HEK293 (cell line): ENCODE data around the gene C1orf35.

Experiments
- EGR2 ChIP-seq: fragments of 450-650 bp; formaldehyde crosslinking; IDR thresholded peaks from 2 replicates; pipeline ENCODE4 v1.5.1; 2016; ENCODE audit warnings: low read depth, missing biosample characterization, missing genetic modification characterization
- GLIS1 ChIP-seq: fragments of 450-650 bp; formaldehyde crosslinking; IDR thresholded peaks from 2 replicates; pipeline ENCODE4 v1.5.1; 2016; ENCODE audit warnings: missing biosample characterization, missing genetic modification characterization
- PRDM1 ChIP-seq: fragments of 450-650 bp; formaldehyde crosslinking; IDR thresholded peaks from 2 replicates; pipeline ENCODE4; 2016; ENCODE audit warnings: missing biosample characterization, missing genetic modification characterization
- PRDM10 ChIP-seq: fragments of 450-650 bp; formaldehyde crosslinking; IDR thresholded peaks from 2 replicates; pipeline ENCODE4 v1.5.1; 2016; ENCODE audit warnings: missing biosample characterization, missing genetic modification characterization
- RBAK ChIP-seq: fragments of 450-650 bp; formaldehyde crosslinking; IDR thresholded peaks from 2 replicates; pipeline ENCODE4 v1.5.1; 2016; ENCODE audit warnings: missing biosample characterization, missing genetic modification characterization
- TRIM28 ChIP-seq: IDR thresholded peaks from 2 replicates; pipeline ENCODE4 v1.6.1; 2011; ENCODE audit warnings: low read length, control low read depth, borderline replicate concordance
- YY1 ChIP-seq: fragments of 450-650 bp; formaldehyde crosslinking; IDR thresholded peaks from 2 replicates; pipeline ENCODE4 v1.5.1; 2018; ENCODE audit warnings: missing biosample characterization, missing genetic modification characterization
- YY2 ChIP-seq: fragments of 450-650 bp; formaldehyde crosslinking; IDR thresholded peaks from 2 replicates; pipeline ENCODE4 v1.5.1; 2016; ENCODE audit warnings: missing biosample characterization, missing genetic modification characterization
- ZBTB48 ChIP-seq: fragments of 450-650 bp; formaldehyde crosslinking; IDR thresholded peaks from 2 replicates; pipeline ENCODE4 v1.5.1; 2016; ENCODE audit warnings: missing biosample characterization, missing genetic modification characterization
- ZBTB7A ChIP-seq: fragments of 450-650 bp; formaldehyde crosslinking; IDR thresholded peaks from 2 replicates; pipeline ENCODE4 v1.5.1; 2016; ENCODE audit warnings: low read depth, missing biosample characterization, missing genetic modification characterization
- ZBTB8A ChIP-seq: fragments of 450-650 bp; formaldehyde crosslinking; IDR thresholded peaks from 2 replicates; pipeline ENCODE4 v1.5.1; 2016; ENCODE audit warnings: missing biosample characterization, missing genetic modification characterization
- ZNF140 ChIP-seq: fragments of 450-650 bp; formaldehyde crosslinking; IDR thresholded peaks from 2 replicates; pipeline ENCODE4 v1.5.1; 2016; ENCODE audit warnings: missing biosample characterization, missing genetic modification characterization
- ZNF155 ChIP-seq: fragments of 450-650 bp; formaldehyde crosslinking; IDR thresholded peaks from 2 replicates; pipeline ENCODE4 v1.5.1; 2016; ENCODE audit warnings: missing biosample characterization, missing genetic modification characterization
- ZNF157 ChIP-seq: fragments of 450-650 bp; formaldehyde crosslinking; IDR thresholded peaks from 2 replicates; pipeline ENCODE4 v1.5.1; 2016; ENCODE audit warnings: missing biosample characterization, missing genetic modification characterization
- ZNF169 ChIP-seq: fragments of 450-650 bp; formaldehyde crosslinking; IDR thresholded peaks from 2 replicates; pipeline ENCODE4 v1.5.1; 2016; ENCODE audit warnings: missing biosample characterization, missing genetic modification characterization
- ZNF221 ChIP-seq: fragments of 450-650 bp; formaldehyde crosslinking; IDR thresholded peaks from 2 replicates; pipeline ENCODE4 v1.5.1; 2017; ENCODE audit warnings: missing biosample characterization, missing genetic modification characterization, borderline replicate concordance
- ZNF239 ChIP-seq: fragments of 450-650 bp; formaldehyde crosslinking; IDR thresholded peaks from 2 replicates; pipeline ENCODE4 v1.5.1; 2016; ENCODE audit warnings: missing biosample characterization, missing genetic modification characterization
- ZNF24 ChIP-seq: fragments of 450-650 bp; formaldehyde crosslinking; IDR thresholded peaks from 2 replicates; pipeline ENCODE4 v1.5.1; 2016; ENCODE audit warnings: missing biosample characterization, missing genetic modification characterization
- ZNF26 ChIP-seq: fragments of 450-650 bp; formaldehyde crosslinking; IDR thresholded peaks from 2 replicates; pipeline ENCODE4 v1.5.1; 2016; ENCODE audit warnings: missing biosample characterization, missing genetic modification characterization
- ZNF600 ChIP-seq: fragments of 450-650 bp; formaldehyde crosslinking; IDR thresholded peaks from 2 replicates; pipeline ENCODE4 v1.5.1; 2016; ENCODE audit warnings: missing biosample characterization, missing genetic modification characterization
- ZNF629 ChIP-seq: fragments of 450-650 bp; formaldehyde crosslinking; IDR thresholded peaks from 2 replicates; pipeline ENCODE4 v1.5.1; 2017; ENCODE audit warnings: missing biosample characterization, missing genetic modification characterization
- ZNF747 ChIP-seq: fragments of 450-650 bp; formaldehyde crosslinking; IDR thresholded peaks from 2 replicates; pipeline ENCODE4 v1.5.1; 2016; ENCODE audit warnings: missing biosample characterization, missing genetic modification characterization
- TF ChIP-seq, protein P1 (sequence below): fragments of 450-650 bp; IDR thresholded peaks from 2 replicates; pipeline ENCODE4 v1.5.1; 2018; ENCODE audit warnings: missing biosample characterization, mild to moderate bottlenecking, missing genetic modification characterization
- TF ChIP-seq, protein P2 (sequence below): fragments of 450-650 bp; formaldehyde crosslinking; IDR thresholded peaks from 2 replicates; pipeline ENCODE4 v1.5.1; 2016; ENCODE audit warnings: missing biosample characterization, missing genetic modification characterization
- TF ChIP-seq, protein P3 (sequence below): fragments of 450-650 bp; formaldehyde crosslinking; IDR thresholded peaks from 2 replicates; pipeline ENCODE4 v1.5.1; 2016; ENCODE audit warnings: missing biosample characterization, missing genetic modification characterization
- TF ChIP-seq, protein P4 (sequence below): fragments of 450-650 bp; formaldehyde crosslinking; IDR thresholded peaks from 2 replicates; pipeline ENCODE4; 2016; ENCODE audit warnings: missing biosample characterization, missing genetic modification characterization

C1orf35 gene

DNA sequence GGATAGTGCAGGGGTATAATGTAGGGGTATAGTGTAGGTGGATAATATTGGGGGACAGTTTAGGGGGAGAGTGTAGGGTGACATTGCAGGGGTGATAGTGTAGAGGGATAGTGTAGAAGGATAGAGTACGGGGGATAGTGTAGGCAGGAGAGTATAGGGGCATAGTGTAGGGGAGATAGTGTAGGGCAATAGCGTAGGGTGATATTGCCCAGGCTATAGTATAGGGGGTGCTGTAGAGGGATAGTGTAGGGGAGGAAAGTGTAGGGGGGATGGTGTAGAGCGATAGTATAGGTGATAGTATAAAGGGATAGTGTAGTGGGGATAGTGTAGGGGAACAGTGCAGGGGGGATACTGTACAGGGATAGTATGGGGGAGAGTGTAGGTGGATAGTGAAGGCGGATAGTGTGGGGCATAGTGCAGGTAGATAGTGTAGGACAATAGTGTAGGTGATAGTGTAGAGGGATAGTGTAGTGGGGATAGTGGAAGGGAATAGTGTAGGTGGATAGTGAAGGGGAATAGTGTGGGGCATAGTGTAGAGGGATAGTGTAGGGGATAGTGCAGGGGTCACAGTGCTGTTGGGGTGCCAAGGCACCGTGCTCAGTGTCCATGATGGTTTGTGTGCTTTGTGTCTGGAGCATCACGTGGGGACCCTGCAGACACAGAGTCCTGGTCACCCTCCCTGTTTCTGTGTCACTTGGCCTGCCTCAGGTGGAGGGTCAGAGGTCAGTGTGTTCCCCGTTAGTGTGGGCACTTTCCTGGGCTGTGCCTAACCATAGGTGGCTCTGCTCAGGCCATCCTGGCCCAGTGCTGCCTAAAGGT, 31.1 kb downstream of the C1orf35 start (continued):
- TF ChIP-seq ZNF155 (tag by site-specific recombination) (no peak), ZNF600 (peak; percentile 67), ZNF169 (tag by site-specific recombination) (no peak), YY2 (tag by site-specific recombination) (no peak), ZBTB8A (tag by site-specific recombination) (no peak), TRIM28 (no peak), RBAK (tag by site-specific recombination) (no peak), ZNF239 (tag by site-specific recombination) (peak; percentile 71; the same call in 1 of the 2 replicates), ZNF221 (tag by site-specific recombination) (no peak), ZNF747 (tag by site-specific recombination) (0 out of 2 replicates have a peak, but pooled peaks have one; percentile 61), ZNF157 (tag by site-specific recombination) (peak; percentile 9; the same call in 1 of the 2 replicates), PRDM10 (tag by site-specific recombination) (peak; percentile 86), EGR2 (tag by site-specific recombination) (peak; percentile 98), GLIS1 (tag by site-specific recombination) (no peak), ZNF140 (tag by site-specific recombination) (no peak), ZBTB48 (tag by site-specific recombination) (peak; percentile 73; the same call in 1 of the 2 replicates), ZBTB7A (tag by site-specific recombination) (peak; percentile 78; the same call in 1 of the 2 replicates), ZNF26 (tag by site-specific recombination) (no peak), YY1 (tag by site-specific recombination) (no peak), ZNF24 (tag by site-specific recombination) (no peak), PRDM1 (tag by site-specific recombination) (peak; percentile 99), ZNF629 (tag by site-specific recombination) (no peak)
- TF ChIP-seq, protein P1, sequence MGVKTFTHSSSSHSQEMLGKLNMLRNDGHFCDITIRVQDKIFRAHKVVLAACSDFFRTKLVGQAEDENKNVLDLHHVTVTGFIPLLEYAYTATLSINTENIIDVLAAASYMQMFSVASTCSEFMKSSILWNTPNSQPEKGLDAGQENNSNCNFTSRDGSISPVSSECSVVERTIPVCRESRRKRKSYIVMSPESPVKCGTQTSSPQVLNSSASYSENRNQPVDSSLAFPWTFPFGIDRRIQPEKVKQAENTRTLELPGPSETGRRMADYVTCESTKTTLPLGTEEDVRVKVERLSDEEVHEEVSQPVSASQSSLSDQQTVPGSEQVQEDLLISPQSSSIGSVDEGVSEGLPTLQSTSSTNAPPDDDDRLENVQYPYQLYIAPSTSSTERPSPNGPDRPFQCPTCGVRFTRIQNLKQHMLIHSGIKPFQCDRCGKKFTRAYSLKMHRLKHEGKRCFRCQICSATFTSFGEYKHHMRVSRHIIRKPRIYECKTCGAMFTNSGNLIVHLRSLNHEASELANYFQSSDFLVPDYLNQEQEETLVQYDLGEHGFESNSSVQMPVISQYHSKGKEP = no peak
- TF ChIP-seq, protein P2, sequence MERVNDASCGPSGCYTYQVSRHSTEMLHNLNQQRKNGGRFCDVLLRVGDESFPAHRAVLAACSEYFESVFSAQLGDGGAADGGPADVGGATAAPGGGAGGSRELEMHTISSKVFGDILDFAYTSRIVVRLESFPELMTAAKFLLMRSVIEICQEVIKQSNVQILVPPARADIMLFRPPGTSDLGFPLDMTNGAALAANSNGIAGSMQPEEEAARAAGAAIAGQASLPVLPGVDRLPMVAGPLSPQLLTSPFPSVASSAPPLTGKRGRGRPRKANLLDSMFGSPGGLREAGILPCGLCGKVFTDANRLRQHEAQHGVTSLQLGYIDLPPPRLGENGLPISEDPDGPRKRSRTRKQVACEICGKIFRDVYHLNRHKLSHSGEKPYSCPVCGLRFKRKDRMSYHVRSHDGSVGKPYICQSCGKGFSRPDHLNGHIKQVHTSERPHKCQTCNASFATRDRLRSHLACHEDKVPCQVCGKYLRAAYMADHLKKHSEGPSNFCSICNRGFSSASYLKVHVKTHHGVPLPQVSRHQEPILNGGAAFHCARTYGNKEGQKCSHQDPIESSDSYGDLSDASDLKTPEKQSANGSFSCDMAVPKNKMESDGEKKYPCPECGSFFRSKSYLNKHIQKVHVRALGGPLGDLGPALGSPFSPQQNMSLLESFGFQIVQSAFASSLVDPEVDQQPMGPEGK (tag by site-specific recombination) = peak; percentile 52
- TF ChIP-seq, protein P3, sequence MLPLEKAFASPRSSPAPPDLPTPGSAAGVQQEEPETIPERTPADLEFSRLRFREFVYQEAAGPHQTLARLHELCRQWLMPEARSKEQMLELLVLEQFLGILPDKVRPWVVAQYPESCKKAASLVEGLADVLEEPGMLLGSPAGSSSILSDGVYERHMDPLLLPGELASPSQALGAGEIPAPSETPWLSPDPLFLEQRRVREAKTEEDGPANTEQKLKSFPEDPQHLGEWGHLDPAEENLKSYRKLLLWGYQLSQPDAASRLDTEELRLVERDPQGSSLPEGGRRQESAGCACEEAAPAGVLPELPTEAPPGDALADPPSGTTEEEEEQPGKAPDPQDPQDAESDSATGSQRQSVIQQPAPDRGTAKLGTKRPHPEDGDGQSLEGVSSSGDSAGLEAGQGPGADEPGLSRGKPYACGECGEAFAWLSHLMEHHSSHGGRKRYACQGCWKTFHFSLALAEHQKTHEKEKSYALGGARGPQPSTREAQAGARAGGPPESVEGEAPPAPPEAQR = no peak
- TF ChIP-seq, protein P4, sequence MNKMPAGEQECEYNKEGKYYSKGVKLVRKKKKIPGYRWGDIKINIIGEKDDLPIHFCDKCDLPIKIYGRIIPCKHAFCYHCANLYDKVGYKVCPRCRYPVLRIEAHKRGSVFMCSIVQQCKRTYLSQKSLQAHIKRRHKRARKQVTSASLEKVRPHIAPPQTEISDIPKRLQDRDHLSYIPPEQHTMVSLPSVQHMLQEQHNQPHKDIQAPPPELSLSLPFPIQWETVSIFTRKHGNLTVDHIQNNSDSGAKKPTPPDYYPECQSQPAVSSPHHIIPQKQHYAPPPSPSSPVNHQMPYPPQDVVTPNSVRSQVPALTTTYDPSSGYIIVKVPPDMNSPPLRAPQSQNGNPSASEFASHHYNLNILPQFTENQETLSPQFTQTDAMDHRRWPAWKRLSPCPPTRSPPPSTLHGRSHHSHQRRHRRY = 0 out of 2 replicates have a peak, but pooled peaks have one; percentile 8
